ENCODE measurements around the gene SLC25A29.

DNA sequence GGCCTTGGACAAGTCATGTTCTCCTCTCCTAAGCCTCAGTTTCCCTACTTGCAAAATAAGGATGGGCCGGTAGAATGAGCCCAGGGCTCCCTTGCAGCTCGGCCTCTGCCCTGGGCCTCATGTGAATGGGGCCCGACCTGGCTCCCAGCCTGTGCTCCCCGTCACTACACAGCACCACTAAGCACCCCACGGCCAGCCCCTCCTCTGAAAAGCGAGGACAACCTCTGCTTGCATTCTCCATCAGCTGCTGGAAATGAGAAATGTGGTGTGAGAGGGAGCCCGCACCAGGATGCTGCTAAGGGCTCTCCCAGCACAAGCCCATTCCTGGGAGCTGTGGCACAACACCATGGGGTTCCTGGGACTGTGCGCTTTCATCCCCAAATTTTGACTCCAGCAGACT, 27.1 kb upstream of the SLC25A29 start:
- TF ChIP-seq, protein P1, sequence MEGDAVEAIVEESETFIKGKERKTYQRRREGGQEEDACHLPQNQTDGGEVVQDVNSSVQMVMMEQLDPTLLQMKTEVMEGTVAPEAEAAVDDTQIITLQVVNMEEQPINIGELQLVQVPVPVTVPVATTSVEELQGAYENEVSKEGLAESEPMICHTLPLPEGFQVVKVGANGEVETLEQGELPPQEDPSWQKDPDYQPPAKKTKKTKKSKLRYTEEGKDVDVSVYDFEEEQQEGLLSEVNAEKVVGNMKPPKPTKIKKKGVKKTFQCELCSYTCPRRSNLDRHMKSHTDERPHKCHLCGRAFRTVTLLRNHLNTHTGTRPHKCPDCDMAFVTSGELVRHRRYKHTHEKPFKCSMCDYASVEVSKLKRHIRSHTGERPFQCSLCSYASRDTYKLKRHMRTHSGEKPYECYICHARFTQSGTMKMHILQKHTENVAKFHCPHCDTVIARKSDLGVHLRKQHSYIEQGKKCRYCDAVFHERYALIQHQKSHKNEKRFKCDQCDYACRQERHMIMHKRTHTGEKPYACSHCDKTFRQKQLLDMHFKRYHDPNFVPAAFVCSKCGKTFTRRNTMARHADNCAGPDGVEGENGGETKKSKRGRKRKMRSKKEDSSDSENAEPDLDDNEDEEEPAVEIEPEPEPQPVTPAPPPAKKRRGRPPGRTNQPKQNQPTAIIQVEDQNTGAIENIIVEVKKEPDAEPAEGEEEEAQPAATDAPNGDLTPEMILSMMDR (IDR thresholded peaks at IDR 0.05) = no peak
- no peak for TF ChIP-seq POLR2A (IDR thresholded peaks at IDR 0.05)

Measured in adrenal gland (tissue), 5 donors.